Parathyroid adenoma (tissue), 2 donors: ENCODE measurements around the gene GAS7.

ENCODE experiments used
- H2AFZ ChIP-seq: fragments of 300-600 bp; sonication (generic); one replicate; pipeline ENCODE4 v1.7.0; 2017; ENCODE audit warnings: antibody characterized with exemption, mild to moderate bottlenecking
- H3K27ac ChIP-seq: fragments of 300-600 bp; sonication (generic); one replicate; pipeline ENCODE4 v1.7.0; 2017
- H3K27me3 ChIP-seq: fragments of 300-600 bp; sonication (generic); one replicate; pipeline ENCODE4 v1.7.0; 2017; ENCODE audit warnings: low read length; ENCODE audit not compliant: control insufficient read depth, insufficient read depth
- H3K36me3 ChIP-seq: fragments of 300-600 bp; sonication (generic); one replicate; pipeline ENCODE4 v1.7.0; 2017; ENCODE audit warnings: low read length; ENCODE audit not compliant: control insufficient read depth, insufficient read depth
- H3K4me1 ChIP-seq: fragments of 300-600 bp; sonication (generic); one replicate; pipeline ENCODE4 v1.7.0; 2017; ENCODE audit warnings: control low read depth
- H3K4me2 ChIP-seq: fragments of 300-600 bp; sonication (generic); one replicate; pipeline ENCODE4 v1.7.0; 2017; ENCODE audit warnings: low read length
- H3K4me3 ChIP-seq: fragments of 300-600 bp; sonication (generic); one replicate; pipeline ENCODE4 v1.7.0; 2017; ENCODE audit warnings: low read depth, low read length
- H3K79me2 ChIP-seq: fragments of 300-600 bp; sonication (generic); one replicate; pipeline ENCODE4 v1.7.0; 2017; ENCODE audit warnings: control low read depth
- H3K9ac ChIP-seq: fragments of 300-600 bp; sonication (generic); one replicate; pipeline ENCODE4 v1.7.0; 2017; ENCODE audit warnings: mild to moderate bottlenecking
- H3K9me3 ChIP-seq: fragments of 300-600 bp; sonication (generic); one replicate; pipeline ENCODE4 v1.7.0; 2017; ENCODE audit warnings: low read length; ENCODE audit not compliant: control insufficient read depth
- CTCF ChIP-seq: fragments of 300-600 bp; sonication (generic); IDR thresholded peaks from one replicate; pipeline ENCODE4 v1.7.0; 2017; ENCODE audit warnings: antibody characterized with exemption, mild to moderate bottlenecking
- donor health status: primary hyperparathyroidism.

The GAS7 gene

GRCh38 chr17:10172778-10173177 is 25.6 kb downstream of the GAS7 start:
- H3K79me2 ChIP-seq, result no peaks in the 10 kb centered on the region
- no peaks in the 10 kb centered on the region for H3K36me3 ChIP-seq
- H3K4me1 ChIP-seq, result no peaks in the 10 kb centered on the region
- no peak for TF ChIP-seq CTCF
- H2AFZ ChIP-seq, result no peak overlapping the region
- no peak overlapping the region for H3K4me2 ChIP-seq
- no peaks in the 10 kb centered on the region for H3K27me3 ChIP-seq
- no peaks in the 10 kb centered on the region for H3K9me3 ChIP-seq
- H3K27ac ChIP-seq, result no peak overlapping the region
- H3K4me3 ChIP-seq, result no peak overlapping the region
- H3K9ac ChIP-seq, result no peak overlapping the region

GRCh38 chr17:10172241-10172741 is 26.1 kb downstream of the GAS7 start:
- no peaks in the 10 kb centered on the region for H3K4me1 ChIP-seq
- no peaks in the 10 kb centered on the region for H3K79me2 ChIP-seq
- H3K9ac ChIP-seq, result no peak overlapping the region
- H3K27me3 ChIP-seq, result no peaks in the 10 kb centered on the region
- H3K4me2 ChIP-seq, result no peak overlapping the region
- H3K36me3 ChIP-seq, result no peaks in the 10 kb centered on the region
- no peak overlapping the region for H2AFZ ChIP-seq
- no peaks in the 10 kb centered on the region for H3K9me3 ChIP-seq
- no peak overlapping the region for H3K4me3 ChIP-seq
- H3K27ac ChIP-seq, result no peak overlapping the region
- no peak for TF ChIP-seq CTCF

GRCh38 chr17:10171581-10171981 is 26.8 kb downstream of the GAS7 start:
- H3K27ac ChIP-seq, result no peak overlapping the region
- TF ChIP-seq CTCF, result no peak

GRCh38 chr17:10171122-10171571 is 27.3 kb downstream of the GAS7 start:
- Histone ChIP-seq H3K27ac (no peak overlapping the region), H3K4me2 (no peak overlapping the region), H3K4me1 (no peaks in the 10 kb centered on the region), H3K79me2 (no peaks in the 10 kb centered on the region), H3K27me3 (no peaks in the 10 kb centered on the region), H3K9ac (no peak overlapping the region), H2AFZ (no peak overlapping the region), H3K36me3 (no peaks in the 10 kb centered on the region), H3K9me3 (no peaks in the 10 kb centered on the region), H3K4me3 (no peak overlapping the region)
- no peak for TF ChIP-seq CTCF

More at GRCh38 chr17:10171581-10171981, 26.8 kb downstream of the GAS7 start:
- Histone ChIP-seq H3K4me2 (no peak overlapping the region), H3K79me2 (no peaks in the 10 kb centered on the region), H3K27me3 (no peaks in the 10 kb centered on the region), H3K9me3 (no peaks in the 10 kb centered on the region), H3K36me3 (no peaks in the 10 kb centered on the region), H3K9ac (no peak overlapping the region), H3K4me3 (no peak overlapping the region), H3K4me1 (no peaks in the 10 kb centered on the region), H2AFZ (no peak overlapping the region)

- no peaks in the 10 kb centered on the region for H3K36me3 ChIP-seq
- no peak overlapping the region for H3K27ac ChIP-seq
- no peak for TF ChIP-seq CTCF
Observed at GRCh38 chr17:10170233-10170632, 28.2 kb downstream of the GAS7 start.

More at GRCh38 chr17:10170233-10170632, 28.2 kb downstream of the GAS7 start:
- H2AFZ ChIP-seq, result no peak overlapping the region
- H3K4me2 ChIP-seq, result no peak overlapping the region
- H3K79me2 ChIP-seq, result no peaks in the 10 kb centered on the region
- H3K27me3 ChIP-seq, result no peaks in the 10 kb centered on the region
- H3K4me3 ChIP-seq, result no peak overlapping the region
- no peaks in the 10 kb centered on the region for H3K9me3 ChIP-seq
- no peaks in the 10 kb centered on the region for H3K4me1 ChIP-seq
- no peak overlapping the region for H3K9ac ChIP-seq
